GM19328 (cell line): ENCODE data around the gene PCOLCE2.
"Not testable (repeated sequence)": the region's sequence is repeated elsewhere in the genome, so short reads cannot be mapped to it uniquely, and the experiment has no call there.

ENCODE experiments used
- ATAC-seq: cut with Tn5 transposase; IDR thresholded peaks from one replicate; pipeline ENCODE4 v1.9.1; 2021; ENCODE audit warnings: mild to moderate bottlenecking, moderate library complexity; ENCODE audit not compliant: unreplicated experiment

Gene PCOLCE2

DNA sequence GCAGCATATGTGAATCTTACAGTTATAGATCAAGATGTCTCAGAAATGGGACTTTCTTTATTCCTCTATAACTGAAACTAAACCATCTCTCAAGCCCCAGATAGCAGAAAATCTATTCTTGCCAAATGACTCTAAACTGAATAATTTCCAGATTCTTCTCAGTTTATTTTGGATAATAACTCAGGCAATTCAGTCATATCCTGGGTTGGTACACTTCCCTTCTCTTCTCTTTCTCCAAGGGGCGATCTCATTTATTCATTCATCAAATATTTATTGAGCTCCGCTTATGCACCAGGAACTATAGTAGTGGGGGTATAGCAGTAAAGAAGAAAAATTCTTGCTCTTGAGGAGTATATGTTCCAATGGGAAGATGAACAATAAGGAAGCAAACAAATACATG lies 13.5 kb upstream of the PCOLCE2 start:
- ATAC-seq, result no peak

DNA sequence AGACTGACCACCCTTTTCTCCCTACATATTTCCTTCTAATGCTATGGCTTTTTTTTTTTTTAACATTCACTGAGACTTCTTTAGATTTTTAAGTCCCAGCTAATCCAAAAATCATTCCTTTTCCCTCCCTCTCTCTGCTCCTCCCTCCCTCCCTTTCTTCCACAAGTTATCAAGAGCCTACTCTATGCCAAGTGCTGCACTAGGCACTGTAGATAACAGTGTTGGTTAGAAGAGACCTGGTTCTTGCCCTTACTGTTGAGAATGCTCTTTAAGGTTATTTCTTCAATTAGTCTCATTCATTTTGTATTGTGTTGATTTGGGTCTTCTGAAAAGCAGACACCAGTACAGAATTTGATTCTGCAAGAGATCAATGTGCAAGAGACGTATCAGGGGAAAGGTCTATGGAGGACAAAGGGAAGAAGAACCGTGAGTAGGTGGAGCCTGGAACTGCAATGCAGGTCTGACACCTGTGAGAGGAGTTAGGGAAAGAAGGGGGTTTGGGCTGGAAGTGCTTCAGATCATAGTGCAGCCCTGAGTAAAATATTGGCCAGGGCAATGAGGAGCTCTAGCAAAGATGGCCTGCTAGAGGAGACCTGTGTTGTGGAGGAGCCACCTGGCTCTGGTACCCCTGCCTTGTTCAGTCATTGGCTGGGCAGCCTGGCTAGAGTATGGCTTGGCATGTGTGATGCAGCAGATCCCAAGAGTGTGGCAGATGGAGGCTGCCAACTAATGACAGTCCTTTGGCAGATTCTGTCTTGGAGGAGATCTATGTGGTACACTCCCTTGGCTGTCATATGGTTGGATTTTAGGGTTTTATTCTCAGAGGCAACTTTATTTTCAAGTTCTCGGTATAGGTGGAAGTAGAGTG lies 9.7 kb upstream of the PCOLCE2 start:
- no peak for ATAC-seq

DNA sequence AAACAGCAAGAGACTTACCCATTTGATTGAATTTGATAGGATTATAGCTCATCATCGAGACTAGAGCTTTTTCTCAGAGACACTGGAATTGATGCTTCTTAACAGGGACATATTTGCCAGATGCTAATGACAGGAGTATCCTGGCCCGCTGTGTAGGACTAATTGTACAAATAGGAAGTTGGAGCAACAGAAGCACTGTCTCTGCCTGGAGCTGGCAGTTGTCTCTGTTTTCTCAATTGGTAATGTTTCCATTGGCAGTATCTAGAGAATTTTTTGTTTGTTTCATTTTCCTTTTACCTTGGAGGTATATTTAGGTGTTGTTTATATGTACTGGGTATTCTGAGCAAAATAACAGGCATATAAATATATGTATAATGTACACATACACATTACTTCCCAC lies 8.9 kb upstream of the PCOLCE2 start:
- no peak for ATAC-seq

DNA sequence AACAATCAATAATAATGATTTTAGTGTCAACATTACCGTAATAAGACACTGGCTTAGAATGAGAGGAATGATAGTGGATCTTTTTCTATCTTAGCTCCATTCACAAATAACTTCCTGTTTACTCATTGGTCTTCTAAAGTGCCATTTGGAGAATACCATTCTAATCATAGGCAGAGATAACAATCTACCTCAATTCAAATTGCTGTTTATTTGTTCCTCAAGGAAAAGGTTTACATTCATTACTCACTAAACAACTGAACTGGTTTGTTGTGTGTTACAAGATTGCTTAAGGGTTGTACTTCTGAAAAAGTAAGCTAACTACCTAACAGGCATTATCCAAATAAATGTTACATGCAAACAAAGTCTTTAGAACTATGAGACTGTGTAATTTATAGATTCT lies 8.1 kb upstream of the PCOLCE2 start:
- no peak for ATAC-seq

DNA sequence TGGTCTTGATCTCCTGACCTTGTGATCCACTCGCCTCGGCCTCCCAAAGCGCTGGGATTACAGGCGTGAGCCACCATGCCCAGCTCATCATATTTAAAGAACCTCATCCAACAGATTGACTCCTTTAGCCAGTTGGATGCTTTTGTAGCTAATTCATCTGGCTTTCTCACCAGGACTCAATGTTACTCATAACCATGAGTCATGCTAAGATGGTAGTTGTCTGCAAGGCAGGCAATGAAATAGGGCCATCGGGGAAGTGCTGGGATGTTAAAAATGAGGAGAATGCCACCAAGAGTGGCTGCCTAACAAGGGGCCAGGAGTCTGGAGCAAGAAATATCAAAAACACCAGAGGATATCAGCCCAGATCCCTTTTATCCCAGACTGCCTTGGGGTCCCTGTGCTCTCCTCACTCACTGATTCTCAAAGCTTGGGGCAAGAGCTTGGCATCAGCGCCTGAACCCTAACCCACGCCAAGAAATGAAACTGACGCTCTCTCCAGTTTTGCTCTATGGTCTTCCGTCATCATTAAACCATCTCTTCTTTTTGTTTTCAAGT lies 7.4 kb upstream of the PCOLCE2 start:
- no peak for ATAC-seq

DNA sequence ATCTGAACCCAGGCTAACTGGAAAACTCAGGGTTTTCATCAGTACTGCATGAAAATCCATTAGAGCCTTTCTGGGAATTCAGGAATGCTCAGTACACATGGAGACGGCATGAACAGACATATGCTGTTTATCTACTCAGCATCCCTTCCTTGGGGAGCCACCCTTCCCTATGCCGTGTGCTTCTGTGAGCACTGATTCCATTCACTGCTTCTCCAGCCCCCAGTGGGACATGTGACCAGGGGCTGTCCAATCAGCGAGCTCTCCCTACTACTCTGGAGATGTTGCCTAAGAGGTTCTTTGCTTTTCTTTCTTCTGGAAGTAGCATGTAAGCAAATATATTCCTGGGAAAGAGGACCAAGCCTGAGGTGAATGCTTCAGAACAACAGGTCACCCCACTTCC lies 5.6 kb upstream of the PCOLCE2 start:
- no peak for ATAC-seq

DNA sequence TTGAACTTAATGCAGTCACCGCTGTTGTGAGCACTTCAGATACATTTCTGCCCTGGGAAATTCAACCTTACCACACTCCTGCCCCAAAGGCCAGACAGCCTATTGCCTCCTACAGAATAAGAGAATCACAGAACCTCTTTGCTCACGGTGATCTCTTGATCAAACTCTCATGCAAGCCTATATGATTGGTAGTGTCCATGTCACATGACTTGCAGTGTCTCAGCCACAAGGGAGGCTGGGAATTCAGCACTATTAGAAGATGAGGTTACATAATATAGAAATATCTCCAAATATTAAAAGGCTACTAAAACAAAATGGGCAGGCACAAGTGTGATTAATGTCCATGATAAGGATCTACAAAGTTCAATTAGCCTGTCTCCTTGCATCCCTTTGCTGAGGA lies 3.8 kb upstream of the PCOLCE2 start:
- no peak for ATAC-seq

DNA sequence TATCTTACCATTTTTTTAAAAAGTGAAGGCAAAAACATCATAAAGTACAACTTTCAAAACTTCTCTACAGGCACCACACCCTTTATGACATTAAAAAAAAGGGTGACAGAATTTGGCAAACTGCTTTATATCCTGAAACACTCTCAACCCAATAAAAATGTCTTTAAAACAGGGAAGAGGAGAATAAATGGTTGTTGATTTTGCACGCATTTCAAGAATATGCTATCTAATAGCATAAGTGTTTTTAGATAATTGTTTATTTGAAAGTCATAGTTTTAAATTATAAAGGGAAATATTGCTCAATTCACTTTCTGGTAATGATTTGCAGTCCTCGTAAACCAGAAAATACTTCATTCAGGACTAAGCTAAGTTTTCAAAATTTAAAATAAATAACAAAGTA lies 1.7 kb upstream of the PCOLCE2 start:
- no peak for ATAC-seq

DNA sequence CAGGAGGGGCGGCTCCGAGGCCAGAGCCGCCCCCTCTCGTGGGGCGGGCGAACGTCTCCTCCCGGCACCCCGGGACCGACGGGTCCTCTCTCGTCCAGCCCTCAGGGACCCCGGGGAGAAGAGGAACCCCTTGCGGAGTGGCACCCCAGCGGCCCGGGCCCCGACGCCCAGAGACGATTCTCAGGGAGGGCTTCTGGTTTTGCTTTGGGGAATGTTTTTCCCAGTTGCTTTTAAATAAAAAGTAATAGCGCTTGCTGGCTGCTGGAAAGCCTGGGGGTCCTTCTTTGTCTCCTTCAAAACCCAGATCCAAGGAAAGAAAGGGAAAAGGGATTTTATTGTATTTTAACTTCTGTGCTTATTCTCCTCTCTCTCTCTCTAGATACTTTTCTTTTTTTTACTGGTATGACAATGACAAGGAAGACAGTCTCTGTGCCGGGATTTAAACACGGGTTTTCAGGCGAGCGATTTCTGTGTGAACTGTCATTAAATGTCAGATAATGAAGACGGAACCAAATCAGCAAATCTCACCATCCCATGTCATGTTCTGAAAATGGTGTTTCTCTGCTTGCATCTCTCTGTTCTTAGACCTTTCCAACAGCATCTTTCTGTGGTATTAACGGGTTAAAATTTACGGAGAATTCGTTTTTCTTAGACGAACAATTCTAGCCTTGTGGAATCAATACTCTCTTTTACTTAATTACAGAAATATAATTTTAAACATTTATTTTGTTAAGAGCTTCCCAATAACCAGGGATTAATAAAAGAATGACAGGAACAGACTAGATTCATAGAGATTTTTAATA lies 530 bp upstream of the PCOLCE2 start:
- no peak for ATAC-seq

DNA sequence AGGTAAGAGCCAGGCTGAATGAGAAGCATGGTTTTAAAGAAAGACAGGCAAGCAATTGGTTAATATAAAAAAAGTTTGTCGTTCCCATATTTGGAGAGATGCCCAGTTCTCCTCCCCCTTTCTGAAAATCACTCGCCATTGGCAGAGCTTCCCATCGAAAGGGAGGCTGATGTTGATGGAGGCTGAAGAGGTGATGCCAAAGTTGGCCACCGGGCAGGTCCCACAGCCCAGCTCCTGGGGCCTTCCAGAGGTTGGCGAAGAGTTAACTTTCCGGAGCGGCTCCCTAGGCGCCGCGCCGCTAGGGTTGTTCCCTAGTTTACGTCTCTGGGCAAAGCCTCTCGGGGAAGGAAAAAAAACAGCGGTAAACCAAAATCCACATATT lies 793 bp downstream of the PCOLCE2 start:
- no peak for ATAC-seq

DNA sequence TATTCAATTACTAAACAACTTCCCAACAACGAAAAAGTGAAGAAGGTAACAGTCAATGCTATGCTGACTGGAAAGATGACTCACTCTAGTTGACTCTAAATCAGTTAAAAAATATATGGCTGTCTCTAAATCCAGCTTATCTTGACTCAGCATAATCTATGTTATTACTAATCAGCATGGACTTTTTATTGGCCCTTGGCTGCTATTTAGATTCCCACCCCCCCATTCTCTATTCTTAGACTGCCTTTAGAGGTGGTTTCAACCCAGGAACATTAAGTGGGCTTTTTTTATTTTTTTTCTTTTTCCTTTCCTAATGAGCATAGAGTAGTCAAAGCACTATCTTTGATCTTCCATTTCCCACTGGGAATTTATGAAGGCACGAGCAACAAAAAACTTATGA lies 1.9 kb downstream of the PCOLCE2 start:
- ATAC-seq, result no peak

DNA sequence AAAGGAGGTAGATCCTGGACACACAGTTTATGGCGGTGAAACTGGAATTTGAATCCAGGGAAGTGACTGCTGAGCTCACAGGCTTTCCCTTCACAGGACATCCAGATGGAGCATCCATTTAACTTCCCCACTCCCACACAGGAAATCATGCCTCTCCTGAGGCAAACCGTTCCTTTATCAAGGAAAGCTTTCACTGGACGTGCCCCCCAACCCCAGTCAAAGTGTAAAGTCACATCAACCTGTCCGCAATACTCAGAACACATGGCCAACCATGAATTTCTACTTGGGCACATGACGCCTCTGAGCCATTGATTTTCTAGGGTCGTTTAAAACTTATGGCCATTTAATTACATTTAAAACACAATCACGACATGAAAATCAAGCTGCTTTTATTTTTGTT lies 2.9 kb downstream of the PCOLCE2 start:
- ATAC-seq, result no peak

DNA sequence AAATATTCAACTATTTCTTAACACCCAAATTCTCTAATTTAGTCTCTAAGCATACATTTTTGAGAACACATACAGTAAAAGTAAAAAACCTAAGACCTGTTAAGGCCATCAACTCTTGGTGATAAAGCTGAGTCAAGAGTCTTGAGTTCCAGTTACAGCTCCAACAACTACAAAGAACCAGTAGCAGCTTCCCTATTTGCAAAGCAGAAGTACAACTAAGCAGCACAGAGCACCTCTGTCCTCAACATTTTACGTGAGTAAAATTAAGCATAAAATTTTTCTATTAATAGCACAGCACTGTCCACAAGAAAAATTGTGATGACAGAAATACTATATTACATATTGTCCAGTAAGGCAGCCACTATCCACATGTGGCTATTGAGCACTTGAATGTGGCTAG lies 4.4 kb downstream of the PCOLCE2 start:
- no peak for ATAC-seq

DNA sequence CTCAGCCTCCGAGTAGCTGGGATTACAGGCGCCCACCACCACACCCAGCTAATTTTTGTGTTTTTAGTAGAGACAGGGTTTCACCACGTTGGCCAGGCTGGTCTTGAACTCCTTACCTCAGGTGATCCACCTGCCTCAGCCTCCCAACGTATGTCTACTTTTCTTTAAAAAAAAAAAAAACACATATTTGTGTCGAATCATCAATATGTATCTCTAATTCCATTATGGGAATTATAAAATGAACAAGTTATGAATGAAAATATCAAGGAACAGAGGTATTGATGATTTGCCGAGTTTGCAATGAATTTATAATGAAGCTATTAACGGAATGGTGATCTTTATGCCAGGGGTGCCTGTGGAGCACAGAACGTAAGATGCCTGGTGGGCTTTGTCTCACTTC lies 5.3 kb downstream of the PCOLCE2 start:
- not testable (repeated sequence) for ATAC-seq

DNA sequence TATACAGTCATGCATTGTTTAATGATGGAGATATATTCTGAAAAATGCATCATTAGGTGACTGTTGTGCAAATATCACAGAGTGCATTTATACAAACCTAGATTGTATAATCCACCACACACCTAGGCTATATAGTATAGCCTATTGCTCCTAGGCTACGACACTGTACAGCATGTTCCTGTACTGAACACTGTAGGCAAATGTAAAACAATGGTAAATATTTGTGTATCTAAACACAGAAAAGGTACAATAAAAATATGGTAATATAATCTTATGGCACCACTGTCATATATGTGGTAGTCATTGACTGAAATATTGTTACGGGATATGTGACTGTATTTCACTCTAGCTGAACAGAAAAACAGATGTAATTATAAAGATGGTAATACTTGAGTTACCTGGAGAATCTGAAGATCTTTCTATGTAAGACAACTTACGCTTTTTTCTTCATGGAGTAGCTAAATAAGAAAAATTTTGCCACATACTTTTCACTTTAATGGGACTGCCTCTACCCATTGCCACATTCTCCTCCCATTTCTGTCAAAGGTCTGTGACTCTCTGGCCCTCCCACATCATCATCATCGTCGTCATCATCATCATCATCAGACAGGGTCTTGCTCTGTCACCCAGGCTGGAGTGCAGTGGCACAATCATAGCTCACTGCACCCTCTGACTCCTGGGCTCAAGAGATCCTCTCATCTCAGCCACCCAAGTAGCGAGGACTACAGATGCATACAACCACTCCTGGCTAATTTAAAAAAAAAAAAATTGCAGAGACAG lies 7.2 kb downstream of the PCOLCE2 start:
- ATAC-seq, result no peak

DNA sequence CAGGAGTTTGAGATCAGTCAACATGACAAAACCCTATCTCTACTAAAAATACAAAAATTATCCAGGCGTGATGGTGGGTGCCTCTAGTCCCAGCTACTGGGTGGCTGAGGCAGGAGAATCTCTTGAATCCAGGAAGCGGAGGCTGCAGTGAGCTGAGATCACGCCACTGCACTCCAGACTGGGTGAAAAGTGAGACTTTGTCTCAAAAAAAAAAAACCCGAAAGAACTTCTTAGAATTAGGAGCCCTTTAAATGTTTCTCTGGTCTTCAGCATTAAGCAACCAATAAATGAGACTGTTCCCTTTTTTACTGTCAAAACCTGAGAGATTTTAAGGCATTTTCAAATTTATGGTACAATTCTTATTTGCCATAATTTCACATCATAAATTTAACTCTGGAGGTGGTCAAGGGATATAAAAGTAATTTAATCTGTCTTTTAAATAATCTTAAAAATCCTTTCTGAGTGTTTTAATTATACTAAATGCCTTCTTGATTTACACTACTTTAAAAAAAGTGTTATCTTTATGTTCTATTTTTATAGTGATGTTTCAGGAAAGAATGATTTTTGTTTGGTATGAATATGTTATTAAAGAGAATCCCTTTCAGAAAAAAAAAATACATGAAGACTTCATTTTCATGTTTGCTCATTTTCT lies 10.1 kb downstream of the PCOLCE2 start:
- no peak for ATAC-seq

DNA sequence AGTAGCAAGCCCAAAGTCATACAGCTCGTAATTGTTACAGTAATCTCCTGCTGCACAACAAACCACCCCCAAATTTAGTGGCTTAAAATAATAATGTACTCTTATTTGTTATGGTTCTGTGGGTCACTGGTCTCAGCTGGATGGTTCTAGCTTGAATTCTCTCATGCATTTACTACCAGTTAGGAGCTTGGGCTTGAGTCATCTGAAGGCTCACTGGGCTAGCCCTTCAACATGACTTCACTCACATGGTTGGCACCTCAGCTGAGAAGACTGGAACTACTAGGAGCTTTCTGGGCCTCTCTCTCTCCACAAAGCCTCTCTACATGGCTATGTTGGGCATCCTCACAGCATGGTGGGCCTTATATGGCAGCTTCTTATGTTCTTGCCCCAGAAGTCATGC lies 12.5 kb downstream of the PCOLCE2 start:
- no peak for ATAC-seq

DNA sequence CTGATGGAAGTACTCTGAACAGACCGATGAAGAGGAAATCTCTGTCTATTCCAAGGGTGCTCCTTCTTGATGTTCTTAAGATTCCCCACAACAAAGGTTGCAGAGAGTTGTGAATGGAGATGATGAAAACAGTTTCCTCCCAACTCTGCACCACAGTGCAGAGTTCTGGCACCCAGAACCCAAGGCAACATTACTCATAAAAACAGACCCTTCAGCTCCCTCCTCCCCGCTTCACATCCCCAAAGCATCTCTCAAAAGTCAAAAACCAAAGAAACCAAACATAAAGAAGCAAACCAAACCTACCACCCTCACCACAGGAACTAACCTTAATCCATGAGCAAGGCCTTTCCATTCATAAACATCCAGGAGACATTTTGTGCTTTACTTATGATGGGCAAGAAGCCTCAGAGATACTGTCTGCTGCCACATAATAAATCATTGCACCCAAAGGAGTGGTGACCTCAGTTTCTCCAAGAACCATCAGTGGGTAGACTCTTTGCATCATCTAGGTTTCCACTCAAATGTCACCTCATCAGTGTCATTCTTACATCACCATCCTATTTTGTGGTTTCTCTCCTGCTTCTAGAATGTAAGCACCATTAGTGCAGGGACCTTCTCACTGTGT lies 13.2 kb downstream of the PCOLCE2 start:
- no peak for ATAC-seq

DNA sequence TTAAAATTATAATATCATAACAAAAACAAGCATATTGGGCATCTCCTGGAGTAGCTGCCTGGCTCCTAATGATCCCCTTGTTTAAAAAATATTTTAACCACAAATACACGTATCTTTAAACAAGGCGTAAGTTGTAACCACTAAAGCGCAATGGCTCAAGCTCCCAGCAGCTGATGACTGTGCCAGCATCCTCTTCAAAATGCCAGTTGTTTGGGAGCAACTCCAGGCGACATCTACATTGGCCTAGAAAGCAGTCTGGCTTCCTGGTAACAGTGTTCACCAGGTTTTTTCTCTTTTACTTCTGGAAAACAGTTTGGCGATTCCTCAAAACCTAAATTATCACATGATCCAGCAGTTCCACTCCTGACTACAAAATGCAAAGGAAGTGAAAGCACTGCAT lies 13.8 kb downstream of the PCOLCE2 start:
- ATAC-seq, result no peak

DNA sequence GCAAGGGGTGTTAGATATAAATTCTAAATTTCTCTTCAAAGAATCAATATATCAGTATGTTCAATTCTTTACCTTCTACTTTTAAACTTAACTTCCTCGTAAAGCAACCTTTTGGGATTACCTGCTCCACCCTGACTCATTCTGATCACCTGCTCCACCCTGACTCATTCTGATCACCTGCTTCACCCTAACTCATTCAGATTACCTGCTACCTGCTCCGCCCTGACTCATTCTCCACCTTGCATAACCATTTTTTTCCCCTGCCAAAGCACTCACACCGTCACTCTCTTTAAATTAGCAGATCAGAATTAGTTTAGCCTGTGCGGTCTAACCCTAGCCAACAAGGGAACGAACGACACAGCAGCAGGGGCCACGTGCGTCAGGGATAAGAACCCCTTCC lies 20.5 kb downstream of the PCOLCE2 start:
- ATAC-seq, result not testable (repeated sequence)
